HG02840 (cell line): ENCODE results near the gene BCL2.
"Not testable (repeated sequence)": the region's sequence is repeated elsewhere in the genome, so short reads cannot be mapped to it uniquely, and the experiment has no call there.

ENCODE experiments used
- ATAC-seq: cut with Tn5 transposase; IDR thresholded peaks from one replicate; pipeline ENCODE4 v1.9.1; 2021; ENCODE audit warnings: mild to moderate bottlenecking, moderate library complexity, moderate number of reproducible peaks; ENCODE audit not compliant: unreplicated experiment, low FRiP score

The BCL2 gene

DNA sequence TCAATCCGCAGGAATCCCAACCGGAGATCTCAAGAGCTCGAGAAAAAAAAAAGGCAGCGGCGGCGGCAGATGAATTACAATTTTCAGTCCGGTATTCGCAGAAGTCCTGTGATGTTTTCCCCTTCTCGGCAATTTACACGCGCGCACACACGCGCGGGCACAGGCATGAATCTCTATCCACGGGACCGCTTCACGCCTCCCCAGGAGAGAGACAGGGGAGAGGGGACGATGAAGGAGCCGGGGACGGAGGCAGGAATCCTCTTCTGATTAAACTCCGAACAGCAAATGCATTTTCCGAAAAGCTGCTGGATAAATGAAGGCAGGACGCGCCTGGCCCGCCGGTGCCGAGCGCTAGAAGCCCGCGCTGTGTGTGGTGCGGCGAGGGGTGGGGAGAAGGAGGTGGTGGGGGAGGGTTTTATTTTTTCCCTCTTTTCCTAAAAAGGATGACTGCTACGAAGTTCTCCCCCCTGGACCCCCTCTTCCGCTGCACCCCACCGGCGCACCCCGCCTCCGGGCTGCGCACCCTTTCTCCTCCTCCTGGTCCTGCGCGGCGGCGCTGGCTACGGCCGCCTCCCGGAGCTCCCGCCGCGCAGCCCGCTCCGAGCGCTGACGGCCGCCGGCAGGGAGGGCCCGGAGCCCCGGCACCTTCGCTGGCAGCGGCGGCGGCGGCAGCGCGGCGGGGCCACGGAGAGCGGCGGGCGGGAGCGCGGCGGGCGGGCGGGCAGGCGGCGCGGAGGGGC lies at the start of gene BCL2:
BCL2 (minus strand) TSS at position 387 of the 740 bp plus-strand sequence.
- ATAC-seq: peak; percentile 3

DNA sequence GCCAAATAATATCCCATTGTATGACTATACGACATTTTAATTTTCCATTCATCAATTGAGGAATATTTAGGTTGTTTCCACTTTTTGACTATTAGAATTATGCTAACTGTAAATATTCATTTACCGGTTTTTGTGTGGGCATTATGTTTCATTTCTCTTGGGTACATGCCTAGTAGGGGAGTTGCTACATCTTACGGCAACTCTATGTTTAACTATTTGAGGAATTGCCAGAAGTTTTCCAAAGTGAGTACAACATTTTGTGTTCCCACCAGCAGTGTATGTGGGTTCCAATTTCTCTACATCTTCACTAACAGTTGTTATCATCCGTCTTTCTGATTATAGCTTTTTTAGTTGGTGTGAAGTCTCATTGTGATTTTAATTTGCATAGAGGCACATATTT lies 49.0 kb upstream of the BCL2 start:
- no peak for ATAC-seq

DNA sequence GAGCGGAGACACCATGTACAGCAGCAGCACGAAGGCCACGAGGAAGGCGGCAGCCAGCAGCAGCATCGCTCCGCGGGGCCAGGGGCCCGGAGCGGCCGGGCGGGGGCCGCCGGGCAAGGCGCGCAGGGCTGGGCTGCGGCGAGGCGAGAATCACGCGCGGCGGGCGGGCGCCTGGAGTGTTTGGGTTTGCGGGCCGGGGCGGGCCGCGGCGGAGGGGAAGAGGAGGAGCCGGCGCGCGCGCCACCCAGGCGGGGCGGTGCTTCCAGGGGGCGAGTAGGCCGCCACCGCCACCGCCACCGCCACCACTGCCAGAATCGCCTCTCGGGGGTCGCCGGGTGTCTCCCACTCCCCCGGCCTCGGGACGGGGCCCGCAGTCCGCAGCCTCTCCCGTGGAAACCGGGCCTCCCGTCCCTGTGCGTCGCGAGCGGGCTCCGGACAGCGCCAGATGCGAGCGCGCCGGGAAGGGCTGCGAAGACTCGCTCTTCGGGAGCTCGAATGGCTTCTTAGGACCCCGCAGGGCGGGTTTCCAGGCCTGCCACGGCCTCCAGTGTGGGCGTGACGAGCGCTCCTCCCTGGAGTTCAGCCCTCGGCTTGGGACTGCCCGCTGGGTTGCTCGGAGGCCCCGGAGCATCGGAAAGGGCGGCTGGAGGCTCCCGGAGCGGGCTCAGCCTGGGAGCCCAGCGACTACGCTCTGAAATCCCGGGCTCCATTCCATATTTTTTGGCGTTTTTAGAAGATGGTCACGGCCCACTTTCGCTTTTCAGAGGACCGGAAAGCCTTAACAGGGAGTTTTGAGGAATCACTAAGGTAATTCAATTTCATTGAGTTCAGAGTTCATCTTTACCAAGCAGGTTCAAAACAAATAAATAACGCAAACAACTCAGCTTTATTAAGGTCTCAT lies 47.7 kb upstream of the BCL2 start, which contains the start of gene KDSR:
KDSR (minus strand) TSS at position 154 of the 901 bp plus-strand sequence; CDS start at position 66, 88 bp downstream.
- peak; percentile 87 for ATAC-seq

GRCh38 chr18:63366213-63367052 lies 46.9 kb upstream of the BCL2 start:
- peak; percentile 37 for ATAC-seq

DNA sequence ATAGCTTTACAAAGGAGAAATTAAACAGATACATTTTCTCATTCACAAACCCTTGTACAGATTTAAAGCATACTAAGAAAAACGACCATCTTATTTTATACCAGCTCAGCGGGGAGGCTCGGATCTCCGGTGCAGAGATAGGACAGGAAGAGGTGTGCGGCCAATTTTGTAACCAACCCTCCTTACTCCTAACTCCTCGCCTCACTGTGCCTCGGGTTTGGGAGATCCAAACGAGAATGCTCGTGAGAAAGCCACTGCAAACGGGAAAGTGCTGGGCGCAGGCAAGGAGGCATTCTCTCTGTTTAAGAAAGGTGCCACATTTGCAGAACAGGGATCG lies 46.3 kb upstream of the BCL2 start:
- ATAC-seq: no peak

DNA sequence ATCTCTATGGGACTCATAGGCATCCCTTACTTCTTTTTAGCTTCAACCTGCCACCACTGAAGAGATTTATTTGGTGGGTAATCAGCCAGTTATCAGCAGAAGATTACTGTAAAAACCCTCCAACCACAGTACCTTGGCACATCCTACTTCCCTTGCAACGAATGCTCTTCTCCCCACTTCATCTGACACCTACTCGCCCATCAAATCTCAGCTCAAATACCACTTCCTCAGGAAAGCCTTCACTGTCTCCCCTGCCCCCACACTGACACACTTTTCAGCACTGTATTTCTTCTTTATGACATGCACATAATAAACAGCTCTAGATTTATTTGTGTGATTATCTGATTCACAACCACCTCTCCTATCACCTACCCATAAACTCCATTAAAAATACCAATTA lies 44.4 kb upstream of the BCL2 start:
- no peak for ATAC-seq

- not testable (repeated sequence) for ATAC-seq
Measured at GRCh38 chr18:63363420-63363819, 43.9 kb upstream of the BCL2 start.

DNA sequence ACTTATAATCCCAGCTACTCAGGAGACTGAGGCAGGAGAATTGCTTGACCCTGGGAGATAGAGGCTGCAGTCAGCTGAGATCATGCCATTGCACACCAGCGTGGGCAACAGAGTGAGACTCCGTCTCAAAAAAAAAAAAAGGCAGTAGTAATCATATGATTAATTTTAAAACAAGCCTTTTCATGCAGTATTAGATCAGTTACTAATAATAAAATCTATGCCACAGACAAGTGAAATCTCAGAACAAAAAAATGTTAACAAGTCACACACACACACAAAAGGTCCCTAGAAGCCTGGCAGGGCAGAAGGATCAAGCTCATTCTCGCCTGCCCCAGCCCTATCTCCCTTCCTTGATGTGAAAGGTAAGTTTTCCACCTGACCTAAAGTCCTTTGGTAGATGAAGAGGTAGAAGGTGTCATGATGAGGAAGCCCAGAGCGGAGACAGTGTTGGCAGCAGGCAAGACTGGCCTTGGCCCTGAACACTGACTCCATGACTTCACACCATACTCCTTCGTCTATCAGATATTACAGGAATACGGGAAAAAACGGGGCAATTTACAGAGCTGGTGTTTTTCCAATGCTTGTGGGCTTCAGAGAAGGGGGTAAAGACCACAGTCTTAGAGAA lies 36.8 kb upstream of the BCL2 start:
- ATAC-seq: no peak

- ATAC-seq: no peak
Measured at GRCh38 chr18:63350230-63350629, 30.7 kb upstream of the BCL2 start.

DNA sequence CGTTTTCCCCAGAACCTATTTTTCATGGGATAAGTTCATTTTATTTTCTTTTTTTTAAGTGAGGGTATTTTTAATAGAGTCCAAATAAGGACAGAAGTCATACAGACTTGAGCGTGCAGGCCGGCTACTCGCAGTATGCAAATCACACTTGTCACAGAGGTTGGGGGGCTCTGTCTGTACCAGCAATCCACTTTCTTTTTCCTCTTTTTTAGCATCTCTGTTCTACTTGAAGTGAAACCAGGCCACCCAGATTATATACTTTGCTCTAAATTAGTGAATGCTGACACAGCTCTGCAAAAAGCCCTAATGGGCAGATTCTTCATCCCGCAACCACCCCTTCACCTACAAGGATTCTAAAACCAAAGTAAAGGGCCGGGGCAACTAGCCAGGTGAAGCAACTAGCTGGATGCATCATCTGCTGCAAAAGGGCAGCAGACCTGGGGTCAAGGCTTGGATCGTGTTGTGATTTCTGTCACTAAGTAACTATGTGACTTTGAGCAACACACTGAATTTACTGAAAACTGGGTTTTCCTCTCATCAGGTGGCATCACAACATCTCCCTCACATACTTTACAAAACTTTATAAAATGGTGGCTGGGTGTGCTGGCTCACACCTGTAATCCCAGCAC lies 29.1 kb upstream of the BCL2 start:
- no peak for ATAC-seq

- no peak for ATAC-seq
Measured at GRCh38 chr18:63346480-63347183, 27.1 kb upstream of the BCL2 start.

GRCh38 chr18:63346031-63346430 lies 26.5 kb upstream of the BCL2 start:
- no peak for ATAC-seq

GRCh38 chr18:63344918-63345317 lies 25.3 kb upstream of the BCL2 start:
- no peak for ATAC-seq

DNA sequence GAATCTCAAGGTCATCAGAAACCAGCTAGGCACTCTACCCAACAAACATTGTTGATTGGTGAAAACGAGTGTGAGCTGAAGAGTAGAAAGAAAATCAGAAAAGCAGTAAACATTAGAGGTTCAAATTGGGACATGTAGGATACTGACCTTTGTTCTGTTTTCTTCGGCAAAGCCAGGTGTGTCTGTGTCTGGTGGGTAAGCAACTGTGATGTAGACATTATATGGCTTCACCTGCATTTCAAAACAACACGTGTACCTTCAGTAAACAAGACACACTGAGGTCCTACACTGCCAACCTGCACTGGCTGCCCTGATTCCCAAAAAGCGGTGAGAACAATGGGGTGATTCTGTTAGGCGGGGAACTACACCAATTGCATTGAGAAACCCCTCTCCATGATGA lies 24.7 kb upstream of the BCL2 start:
- ATAC-seq: no peak

DNA sequence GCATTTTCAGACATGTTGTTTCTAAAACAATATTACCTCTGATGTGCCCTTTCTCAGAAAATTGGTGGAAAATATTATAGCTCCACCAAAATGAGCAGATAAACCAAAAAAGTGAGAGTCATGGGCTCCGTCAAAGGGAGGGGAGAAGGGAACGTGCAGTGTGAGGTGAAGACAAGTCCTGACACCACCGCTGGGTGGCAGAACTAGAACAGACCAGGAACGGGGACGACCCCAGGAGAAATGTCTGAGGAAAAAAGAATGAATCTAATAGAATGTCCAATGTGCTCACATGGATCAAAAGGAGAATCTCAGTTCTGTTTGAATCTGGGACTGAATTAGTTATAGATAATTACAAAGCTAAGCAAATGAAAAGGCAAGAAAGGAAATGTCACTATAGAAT lies 22.6 kb upstream of the BCL2 start:
- no peak for ATAC-seq

DNA sequence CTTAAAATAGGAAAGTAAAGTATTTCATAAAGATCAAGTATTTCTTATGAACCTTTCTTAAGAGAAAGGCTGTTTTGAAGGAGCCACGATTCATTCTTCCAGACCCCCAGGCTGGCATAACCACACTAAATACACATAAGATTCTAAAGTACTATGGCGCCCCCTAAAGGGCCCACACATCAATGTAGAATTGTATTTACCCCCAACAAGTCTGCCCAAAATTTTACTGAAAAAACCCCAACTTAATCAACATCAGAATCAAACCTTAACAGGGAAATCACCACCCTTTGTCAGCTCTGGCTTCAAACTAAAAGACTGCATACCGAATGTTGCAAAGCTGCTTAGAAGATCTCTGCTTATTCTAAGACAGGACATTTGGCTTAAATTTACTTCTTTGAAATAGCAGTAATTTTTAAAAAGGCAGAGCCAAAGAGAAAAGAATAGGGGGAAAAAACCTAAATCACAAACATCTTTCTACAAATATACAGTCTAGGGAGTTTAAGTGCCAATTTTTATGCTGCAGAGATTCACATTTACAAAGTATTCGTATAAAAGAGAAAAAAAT lies 20.4 kb upstream of the BCL2 start:
- no peak for ATAC-seq

DNA sequence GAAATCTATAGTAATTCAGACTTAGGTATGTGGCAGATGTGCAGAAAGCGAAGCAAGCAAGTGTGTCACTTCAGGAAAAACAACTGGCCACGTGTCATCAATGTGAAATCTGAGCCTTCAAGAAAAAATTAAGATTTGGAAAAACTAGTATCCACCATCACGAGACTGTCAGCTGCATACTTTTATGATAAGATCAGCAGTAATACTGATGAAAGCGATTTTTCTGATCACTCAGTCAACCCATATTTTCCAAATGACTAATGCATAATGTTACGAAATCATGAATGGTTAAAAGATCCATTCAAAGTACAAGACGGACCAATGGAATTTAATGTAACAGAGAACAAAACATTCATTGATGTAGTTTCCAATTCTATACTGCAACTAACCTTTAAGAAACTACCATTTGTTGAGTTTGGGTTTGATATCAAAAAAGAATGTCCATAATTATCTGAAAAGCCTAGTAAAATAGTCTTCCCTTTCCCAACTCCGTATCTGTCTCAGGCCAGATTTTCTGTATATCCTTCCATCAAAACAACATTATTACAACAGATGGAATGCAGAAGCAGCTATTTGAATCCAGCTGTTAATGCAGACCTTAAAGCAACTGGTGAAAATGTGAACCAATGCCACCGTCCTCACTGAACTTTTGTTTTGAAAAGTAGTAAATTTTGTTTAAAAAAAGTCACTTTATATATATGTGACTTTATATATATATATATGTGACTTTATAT lies 17.0 kb upstream of the BCL2 start:
- ATAC-seq: no peak

GRCh38 chr18:63331105-63331504 lies 11.5 kb upstream of the BCL2 start:
- ATAC-seq: no peak
